ENCODE results near the gene KLF9.
A peak's percentile ranks its signal among the peaks of the same experiment; 100 is the strongest.

Gene KLF9

DNA sequence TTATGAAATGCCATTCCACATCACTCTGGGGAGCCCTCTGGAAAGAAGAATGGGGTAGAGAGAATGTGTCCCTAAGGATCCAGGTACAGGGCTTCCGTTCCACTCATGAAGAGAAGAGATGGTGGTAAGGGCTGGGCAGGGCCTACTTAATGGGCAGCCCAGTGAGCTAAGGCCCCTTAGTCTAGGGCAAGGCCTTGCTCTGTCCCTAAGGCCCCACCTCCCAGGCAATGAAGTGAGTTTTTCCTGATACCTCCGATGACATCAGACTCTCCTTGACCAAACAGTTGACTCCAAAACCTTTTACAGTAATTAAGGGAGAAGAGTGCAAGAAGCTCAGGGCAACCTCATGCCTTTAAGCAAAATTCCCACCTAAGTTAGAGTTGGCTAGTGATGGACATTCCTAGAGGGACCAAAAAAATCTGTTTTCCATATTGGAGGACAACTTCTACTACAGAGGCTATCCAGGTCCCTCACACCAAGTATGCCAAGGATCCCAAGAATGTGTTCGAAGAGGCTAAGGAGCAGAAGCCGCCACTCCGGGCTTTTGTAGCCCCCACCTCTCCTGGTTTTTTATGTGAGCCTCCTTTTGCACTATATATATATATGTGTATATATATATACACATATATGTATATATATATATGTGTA lies 5.9 kb downstream of the KLF9 start:
- no peak for TF ChIP-seq ZFX (IDR thresholded peaks at IDR 0.05)
- TF ChIP-seq, protein P1, sequence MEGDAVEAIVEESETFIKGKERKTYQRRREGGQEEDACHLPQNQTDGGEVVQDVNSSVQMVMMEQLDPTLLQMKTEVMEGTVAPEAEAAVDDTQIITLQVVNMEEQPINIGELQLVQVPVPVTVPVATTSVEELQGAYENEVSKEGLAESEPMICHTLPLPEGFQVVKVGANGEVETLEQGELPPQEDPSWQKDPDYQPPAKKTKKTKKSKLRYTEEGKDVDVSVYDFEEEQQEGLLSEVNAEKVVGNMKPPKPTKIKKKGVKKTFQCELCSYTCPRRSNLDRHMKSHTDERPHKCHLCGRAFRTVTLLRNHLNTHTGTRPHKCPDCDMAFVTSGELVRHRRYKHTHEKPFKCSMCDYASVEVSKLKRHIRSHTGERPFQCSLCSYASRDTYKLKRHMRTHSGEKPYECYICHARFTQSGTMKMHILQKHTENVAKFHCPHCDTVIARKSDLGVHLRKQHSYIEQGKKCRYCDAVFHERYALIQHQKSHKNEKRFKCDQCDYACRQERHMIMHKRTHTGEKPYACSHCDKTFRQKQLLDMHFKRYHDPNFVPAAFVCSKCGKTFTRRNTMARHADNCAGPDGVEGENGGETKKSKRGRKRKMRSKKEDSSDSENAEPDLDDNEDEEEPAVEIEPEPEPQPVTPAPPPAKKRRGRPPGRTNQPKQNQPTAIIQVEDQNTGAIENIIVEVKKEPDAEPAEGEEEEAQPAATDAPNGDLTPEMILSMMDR (conservative IDR thresholded peaks at IDR 0.05), result no peak
- 0 out of 2 replicates have a peak overlapping the region, but pooled peaks have one; percentile 11 for H3K27ac ChIP-seq

DNA sequence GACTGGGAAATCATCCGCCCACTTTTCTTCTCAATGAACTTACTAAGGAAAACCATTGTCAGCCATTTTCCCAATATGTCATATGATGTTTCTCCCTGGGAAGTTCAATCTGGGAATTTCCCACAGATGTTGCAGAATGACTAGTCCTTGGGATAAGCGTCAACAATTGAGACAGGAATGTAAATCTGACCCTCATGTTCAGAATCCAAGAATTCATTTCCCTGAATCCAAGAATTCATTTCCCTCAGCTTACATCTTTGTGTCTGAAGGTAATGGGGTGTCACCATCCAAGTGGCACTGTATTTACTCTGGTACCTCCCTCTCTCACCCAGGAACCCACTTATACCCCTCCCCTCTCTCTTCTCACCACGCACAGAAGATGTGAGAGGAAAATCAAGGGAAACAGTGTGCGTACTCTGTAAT lies 7.4 kb downstream of the KLF9 start:
- TF ChIP-seq ZFX (IDR thresholded peaks at IDR 0.05), result no peak
- TF ChIP-seq, protein P1 (conservative IDR thresholded peaks at IDR 0.05), result no peak
- no peak overlapping the region; the same call in 1 of the 2 replicates for H3K27ac ChIP-seq

DNA sequence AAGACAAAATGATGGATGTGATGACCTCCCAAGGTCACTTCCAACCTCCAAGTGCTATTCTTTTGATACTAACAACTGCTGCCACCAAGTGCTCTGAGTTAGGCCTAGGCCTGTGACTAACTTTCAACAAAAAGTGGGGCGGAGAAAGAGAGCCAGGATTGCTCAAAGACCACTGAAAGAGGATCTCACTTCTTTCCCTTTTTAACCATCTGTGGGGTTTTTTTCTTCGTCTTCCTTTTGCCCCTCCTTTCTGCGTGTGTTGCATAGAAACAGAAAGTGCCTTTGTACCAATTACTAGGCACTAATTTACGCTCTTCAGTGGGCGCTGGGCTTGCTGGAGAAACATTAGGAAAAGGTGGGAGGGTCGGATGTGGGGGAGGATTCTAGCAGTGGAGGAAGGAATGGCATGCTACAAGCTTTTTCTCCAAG lies 8.0 kb downstream of the KLF9 start:
- TF ChIP-seq ZFX (IDR thresholded peaks at IDR 0.05), result no peak
- TF ChIP-seq, protein P1 (conservative IDR thresholded peaks at IDR 0.05), result no peak
- no peak overlapping the region for H3K27ac ChIP-seq

DNA sequence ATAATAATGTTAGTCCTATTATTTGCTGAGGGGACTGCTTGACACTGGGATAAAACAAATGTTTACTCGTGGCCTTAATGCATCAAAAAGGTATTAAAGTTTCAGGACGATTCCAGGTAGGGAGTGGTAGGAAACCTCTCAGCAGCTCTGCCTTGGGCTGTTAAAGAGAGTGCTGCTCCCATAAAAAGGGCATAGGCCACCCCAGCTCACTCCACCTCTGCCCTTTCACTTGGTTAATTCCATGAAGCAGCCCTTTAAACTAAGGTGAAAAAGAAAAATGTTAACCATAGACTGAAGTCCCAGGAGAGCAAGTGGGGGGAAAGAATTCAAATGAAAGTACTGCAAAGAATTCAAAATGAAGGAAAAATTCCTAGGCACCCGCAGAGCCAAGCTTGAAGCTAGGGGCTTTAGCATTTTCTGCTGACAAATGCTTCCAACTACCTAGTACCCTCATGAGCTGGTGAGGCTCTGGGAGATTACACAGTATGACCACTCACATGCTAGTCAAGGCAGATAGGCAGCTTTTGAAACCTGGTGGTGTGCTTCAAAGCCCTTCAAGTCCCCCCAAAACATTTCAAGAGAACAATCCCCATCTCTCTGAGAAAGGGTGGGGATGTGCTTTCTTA lies 8.5 kb downstream of the KLF9 start:
- H3K27ac ChIP-seq, result no peak overlapping the region
- TF ChIP-seq ZFX (IDR thresholded peaks at IDR 0.05), result no peak
- TF ChIP-seq, protein P1 (conservative IDR thresholded peaks at IDR 0.05), result no peak

DNA sequence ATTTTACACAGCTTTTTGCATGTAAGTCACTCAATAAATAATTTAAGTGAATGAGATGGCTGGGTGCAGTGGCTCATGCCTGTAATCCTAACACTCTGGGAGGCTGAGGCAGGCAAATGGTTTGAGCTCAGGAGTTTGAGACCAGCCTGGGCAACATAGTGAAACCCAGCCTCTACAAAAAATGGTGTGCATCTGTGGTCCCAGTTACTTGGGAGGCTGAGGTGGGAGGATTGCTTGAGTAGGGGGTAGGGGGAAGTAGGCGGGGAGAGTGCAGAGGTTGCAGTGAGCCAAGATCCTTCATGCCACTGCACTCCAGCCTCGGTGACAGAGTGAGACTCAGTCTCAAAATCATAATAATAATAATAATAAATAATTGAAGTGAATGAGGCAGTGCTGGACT lies 10.2 kb downstream of the KLF9 start:
- TF ChIP-seq ZFX (IDR thresholded peaks at IDR 0.05), result no peak
- TF ChIP-seq, protein P1 (conservative IDR thresholded peaks at IDR 0.05), result no peak
- H3K27ac ChIP-seq, result no peak overlapping the region

DNA sequence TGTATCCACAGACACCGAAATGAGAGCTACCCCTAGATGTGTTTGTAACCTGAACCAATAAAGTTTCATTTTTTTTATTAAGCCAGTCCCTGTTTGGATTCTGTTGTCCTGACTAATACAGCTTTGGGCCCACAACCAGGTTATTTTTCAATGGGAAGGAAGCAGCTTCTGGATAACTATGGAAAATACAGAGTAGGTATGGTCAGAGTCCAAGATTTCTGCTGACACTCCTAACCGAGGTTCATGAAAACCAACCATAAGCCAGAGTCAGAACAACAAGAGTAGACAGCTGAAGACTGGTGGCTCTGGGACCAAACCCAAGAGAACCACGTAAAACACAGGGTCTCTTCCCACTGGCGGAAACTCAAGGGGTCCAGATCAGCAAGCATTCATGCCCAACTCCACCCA lies 10.8 kb downstream of the KLF9 start:
- TF ChIP-seq, protein P1 (conservative IDR thresholded peaks at IDR 0.05), result no peak
- H3K27ac ChIP-seq, result no peak overlapping the region

DNA sequence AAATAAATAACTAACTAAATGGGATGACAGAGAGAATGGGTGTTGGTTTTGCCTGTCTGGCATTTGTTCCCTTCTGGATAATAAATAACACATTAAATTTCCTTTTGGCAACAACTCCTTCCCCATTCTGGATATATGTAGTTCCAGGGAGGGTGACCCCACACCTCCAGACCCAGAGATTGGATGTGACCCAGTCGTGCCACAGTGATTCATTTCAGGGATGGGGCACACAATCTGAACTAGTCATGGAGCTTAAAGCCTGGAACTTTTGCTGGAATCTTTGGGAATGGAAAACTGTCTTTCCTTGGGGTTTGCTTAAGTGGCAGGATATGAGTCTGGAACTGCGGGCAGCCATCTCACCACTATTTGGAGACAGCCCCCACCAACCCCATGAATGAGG lies 11.3 kb downstream of the KLF9 start:
- H3K27ac ChIP-seq, result no peak overlapping the region
- no peak for TF ChIP-seq ZFX (IDR thresholded peaks at IDR 0.05)
- TF ChIP-seq, protein P1 (conservative IDR thresholded peaks at IDR 0.05), result no peak
